Neural progenitor cell (in vitro differentiated cells): Measurements from ENCODE around the gene OR2Y1. TPM values are rescaled to one million over a fixed set of nuclear protein-coding genes. Genes with fewer than 3 reads are reported as not detected.
A peak's percentile ranks its signal among the peaks of the same experiment; 100 is the strongest.

Experiments
- DNase-seq: peaks from one replicate; pipeline ENCODE4 v3.0.0-alpha.2; 2016; ENCODE audit warnings: low spot score
- H2AFZ ChIP-seq: fragments of 200-600 bp; sonication (generic); replicated peaks from 2 replicates; pipeline ENCODE4 v1.6.1; 2016; ENCODE audit warnings: antibody characterized with exemption
- H3F3A ChIP-seq: fragments of 200-600 bp; sonication (generic); 2 replicates; pipeline ENCODE4 v1.6.1; 2016; ENCODE audit warnings: antibody characterized with exemption, low read depth
- H3K27ac ChIP-seq: fragments of 200-600 bp; sonication (generic); 2 replicates; pipeline ENCODE4 v1.5.1; 2016; ENCODE audit warnings: mild to moderate bottlenecking
- H3K27me3 ChIP-seq: fragments of 200-600 bp; sonication (generic); 2 replicates; pipeline ENCODE4 v1.6.1; 2016; ENCODE audit warnings: mild to moderate bottlenecking, moderate library complexity
- H3K36me3 ChIP-seq: fragments of 200-600 bp; sonication (generic); 2 replicates; pipeline ENCODE4 v1.5.1; 2016
- H3K4me1 ChIP-seq: fragments of 200-600 bp; sonication (generic); 2 replicates; pipeline ENCODE4 v1.6.1; 2016; ENCODE audit warnings: mixed run types
- H3K4me2 ChIP-seq: fragments of 200-600 bp; sonication (generic); 2 replicates; pipeline ENCODE4 v1.6.1; 2016
- H3K4me3 ChIP-seq: fragments of 200-600 bp; sonication (generic); 2 replicates; pipeline ENCODE4 v1.5.1; 2016
- H3K79me2 ChIP-seq: fragments of 200-600 bp; sonication (generic); 2 replicates; pipeline ENCODE4 v1.6.1; 2016; ENCODE audit warnings: low read depth
- H3K9ac ChIP-seq: fragments of 200-600 bp; sonication (generic); 2 replicates; pipeline ENCODE4 v1.6.1; 2016
- H3K9me3 ChIP-seq: fragments of 200-600 bp; sonication (generic); 2 replicates; pipeline ENCODE4 v1.5.1; 2016; ENCODE audit warnings: low read depth
- H4K20me1 ChIP-seq: fragments of 200-600 bp; sonication (generic); 2 replicates; pipeline ENCODE4 v1.6.1; 2016; ENCODE audit warnings: low read depth
- H3K27ac Mint-ChIP-seq: 3 replicates; pipeline ENCODE4 v1.8.0; 2021; ENCODE audit warnings: mixed read lengths
- H3K27me3 Mint-ChIP-seq: 2 replicates; pipeline ENCODE4 v1.8.0; 2022; ENCODE audit warnings: low read depth, mild to moderate bottlenecking, inconsistent platforms, moderate library complexity, mixed read lengths; ENCODE audit not compliant: insufficient read depth
- H3K36me3 Mint-ChIP-seq: 3 replicates; pipeline ENCODE4 v1.8.0; 2021; ENCODE audit warnings: mixed read lengths
- H3K4me1 Mint-ChIP-seq: 3 replicates; pipeline ENCODE4 v1.8.0; 2021; ENCODE audit warnings: mixed read lengths
- H3K4me3 Mint-ChIP-seq: 3 replicates; pipeline ENCODE4 v1.8.0; 2021; ENCODE audit warnings: mild to moderate bottlenecking, moderate library complexity, mixed read lengths
- H3K9me3 Mint-ChIP-seq: 3 replicates; pipeline ENCODE4 v1.8.0; 2020; ENCODE audit warnings: mixed read lengths
- EZH2 ChIP-seq: fragments of 200-600 bp; sonication (generic); IDR thresholded peaks from 2 replicates; pipeline ENCODE4 v1.6.1; 2017; ENCODE audit warnings: antibody characterized with exemption, mild to moderate bottlenecking, moderate library complexity
- EZH2phosphoT487 ChIP-seq: fragments of 200-600 bp; sonication (generic); IDR thresholded peaks from 2 replicates; pipeline ENCODE4 v1.6.1; 2017; ENCODE audit warnings: antibody characterized with exemption
- total RNA-seq: library from RNA; depleted of rRNA; stranded (reverse); fragments of >200 nt; gene quantifications from 2 replicates; pipeline ENCODE4 v1.2.3, GENCODE V29; 2015; ENCODE audit warnings: low replicate concordance
- TF ChIP-seq, protein P1 (sequence below): fragments of 200-600 bp; sonication (generic); IDR thresholded peaks from 2 replicates; pipeline ENCODE4 v1.5.1; 2017; ENCODE audit warnings: antibody characterized with exemption, mild to moderate bottlenecking

OR2Y1 gene
- total RNA-seq, 1 donor from 2014 or later, result not detected

GRCh38 chr5:180786531-180787398 is 46.9 kb upstream of the OR2Y1 start:
- Mint-ChIP-seq H3K4me1 (peaks cover 40% of the 10 kb centered on the region), H3K36me3 (peaks cover 10% of the 10 kb centered on the region), H3K4me3 (peak overlapping the region; percentile 66), H3K27me3 (peaks cover 2% of the 10 kb centered on the region), H3K27ac (peak overlapping the region; percentile 98), H3K9me3 (no peaks in the 10 kb centered on the region)
- Histone ChIP-seq H3K4me3 (no peak overlapping the region), H3K4me2 (peak overlapping the region; percentile 65), H4K20me1 (peaks cover 4% of the 10 kb centered on the region), H3K27ac (peak overlapping the region; percentile 7), H3K4me1 (peaks cover 37% of the 10 kb centered on the region), H3K9me3 (no peaks in the 10 kb centered on the region), H2AFZ (no peak overlapping the region), H3K9ac (no peak overlapping the region), H3K36me3 (no peaks in the 10 kb centered on the region), H3K79me2 (no peaks in the 10 kb centered on the region), H3F3A (peaks cover 37% of the 10 kb centered on the region), H3K27me3 (no peaks in the 10 kb centered on the region)
- DNase-seq, result peak; percentile 42
- no peak for TF ChIP-seq EZH2
- TF ChIP-seq, protein P1, sequence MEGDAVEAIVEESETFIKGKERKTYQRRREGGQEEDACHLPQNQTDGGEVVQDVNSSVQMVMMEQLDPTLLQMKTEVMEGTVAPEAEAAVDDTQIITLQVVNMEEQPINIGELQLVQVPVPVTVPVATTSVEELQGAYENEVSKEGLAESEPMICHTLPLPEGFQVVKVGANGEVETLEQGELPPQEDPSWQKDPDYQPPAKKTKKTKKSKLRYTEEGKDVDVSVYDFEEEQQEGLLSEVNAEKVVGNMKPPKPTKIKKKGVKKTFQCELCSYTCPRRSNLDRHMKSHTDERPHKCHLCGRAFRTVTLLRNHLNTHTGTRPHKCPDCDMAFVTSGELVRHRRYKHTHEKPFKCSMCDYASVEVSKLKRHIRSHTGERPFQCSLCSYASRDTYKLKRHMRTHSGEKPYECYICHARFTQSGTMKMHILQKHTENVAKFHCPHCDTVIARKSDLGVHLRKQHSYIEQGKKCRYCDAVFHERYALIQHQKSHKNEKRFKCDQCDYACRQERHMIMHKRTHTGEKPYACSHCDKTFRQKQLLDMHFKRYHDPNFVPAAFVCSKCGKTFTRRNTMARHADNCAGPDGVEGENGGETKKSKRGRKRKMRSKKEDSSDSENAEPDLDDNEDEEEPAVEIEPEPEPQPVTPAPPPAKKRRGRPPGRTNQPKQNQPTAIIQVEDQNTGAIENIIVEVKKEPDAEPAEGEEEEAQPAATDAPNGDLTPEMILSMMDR, result peak; percentile 38

- peak overlapping the region; percentile 65 for H3K4me2 ChIP-seq
- H3K27ac ChIP-seq, result peak overlapping the region; percentile 61
- peak overlapping the region; percentile 98 for H3K27ac Mint-ChIP-seq
- H3K36me3 ChIP-seq, result no peaks in the 10 kb centered on the region
- H4K20me1 ChIP-seq, result peaks cover 4% of the 10 kb centered on the region
- DNase-seq, result peak; percentile 87
- H3K4me1 Mint-ChIP-seq, result peaks cover 40% of the 10 kb centered on the region
- H3K4me3 ChIP-seq, result no peak overlapping the region
- no peaks in the 10 kb centered on the region for H3K9me3 Mint-ChIP-seq
- H3K4me3 Mint-ChIP-seq, result peak overlapping the region; percentile 25
- H3F3A ChIP-seq, result peaks cover 37% of the 10 kb centered on the region
- H3K9ac ChIP-seq, result no peak overlapping the region
- no peaks in the 10 kb centered on the region for H3K9me3 ChIP-seq
- peaks cover 2% of the 10 kb centered on the region for H3K27me3 Mint-ChIP-seq
- no peaks in the 10 kb centered on the region for H3K79me2 ChIP-seq
- peaks cover 8% of the 10 kb centered on the region for H3K36me3 Mint-ChIP-seq
- TF ChIP-seq EZH2, result no peak
- TF ChIP-seq, protein P1, result no peak
- no peak for TF ChIP-seq EZH2phosphoT487
- peaks cover 37% of the 10 kb centered on the region for H3K4me1 ChIP-seq
- H3K27me3 ChIP-seq, result no peaks in the 10 kb centered on the region
- H2AFZ ChIP-seq, result no peak overlapping the region
Observed at GRCh38 chr5:180785794-180786221, 46.0 kb upstream of the OR2Y1 start.

GRCh38 chr5:180785121-180785781 is 45.4 kb upstream of the OR2Y1 start:
- Histone ChIP-seq H3K9ac (no peak overlapping the region), H4K20me1 (peaks cover 4% of the 10 kb centered on the region), H3K4me1 (peaks cover 37% of the 10 kb centered on the region), H3K9me3 (no peaks in the 10 kb centered on the region), H3K27me3 (no peaks in the 10 kb centered on the region), H3K4me2 (peak overlapping the region; percentile 65), H3K79me2 (no peaks in the 10 kb centered on the region), H3K27ac (peak overlapping the region; percentile 61), H3K4me3 (no peak overlapping the region), H2AFZ (no peak overlapping the region), H3K36me3 (no peaks in the 10 kb centered on the region), H3F3A (peaks cover 37% of the 10 kb centered on the region)
- Mint-ChIP-seq H3K4me1 (peaks cover 40% of the 10 kb centered on the region), H3K9me3 (no peaks in the 10 kb centered on the region), H3K27me3 (peaks cover 2% of the 10 kb centered on the region), H3K4me3 (peak overlapping the region; percentile 25), H3K27ac (peak overlapping the region; percentile 98), H3K36me3 (peaks cover 5% of the 10 kb centered on the region)
- DNase-seq, result no peak
- no peak for TF ChIP-seq EZH2
- TF ChIP-seq, protein P1, result no peak
- no peak for TF ChIP-seq EZH2phosphoT487
